Activated CD4-positive, alpha-beta T cell treated with anti-CD3 and anti-CD28 coated beads, Interleukin-10, Interleukin-2, amounts not matched to agents 100 ng/mL and 50 ng/mL, durations not matched to agents 16 hours and 8 hours (primary cell): ENCODE data around the gene RALGPS2.

Experiments
- DNase-seq: peaks from one replicate; pipeline ENCODE4 v3.0.0-alpha.2; 2020

The RALGPS2 gene

DNA sequence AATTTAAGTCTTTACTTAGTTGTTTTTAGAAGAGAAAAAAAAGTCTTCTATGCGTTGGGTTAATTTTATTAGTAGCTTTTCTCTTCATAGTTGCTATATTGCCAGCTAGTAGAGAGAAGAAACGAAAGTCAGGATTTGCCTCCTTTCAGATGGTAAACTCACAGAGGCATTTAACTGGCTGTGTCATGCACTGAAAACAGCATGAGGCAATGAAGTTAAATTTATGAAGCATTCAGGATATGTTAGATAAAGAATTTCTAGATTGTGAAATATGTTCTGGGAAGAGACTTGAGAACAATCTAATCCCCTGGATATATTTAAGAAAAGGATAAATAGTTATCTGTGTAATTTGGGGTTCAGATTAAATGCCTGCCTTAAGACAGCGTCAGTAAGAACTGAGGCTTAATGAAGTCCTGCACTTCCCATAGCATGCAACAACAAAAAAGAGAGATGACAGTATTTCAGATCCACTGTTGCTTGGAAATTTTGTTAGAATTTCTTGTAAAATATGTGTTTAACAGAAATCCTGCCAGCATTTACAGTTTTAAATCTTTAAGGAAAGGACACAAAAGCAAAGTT is 144.2 kb downstream of the RALGPS2 start:
- DNase-seq = no peak

DNA sequence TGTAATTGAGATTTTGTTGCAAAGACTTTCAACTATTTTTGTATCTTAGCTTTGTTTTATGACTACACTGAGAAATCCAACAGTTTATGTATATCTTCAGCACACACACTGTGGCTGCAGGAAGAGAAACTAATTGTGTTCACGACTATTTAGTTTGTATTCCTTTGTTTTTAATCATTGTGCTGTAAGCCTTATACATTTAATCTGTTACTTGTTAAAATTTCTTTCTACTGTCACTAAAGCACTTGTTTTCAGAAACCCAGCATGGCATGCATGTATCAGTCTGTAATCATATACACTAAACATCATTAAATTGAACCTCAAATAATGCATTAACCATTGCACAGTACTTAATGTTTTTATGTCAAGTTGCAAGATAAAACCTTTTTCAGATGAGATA is 145.2 kb downstream of the RALGPS2 start:
- DNase-seq = no peak

DNA sequence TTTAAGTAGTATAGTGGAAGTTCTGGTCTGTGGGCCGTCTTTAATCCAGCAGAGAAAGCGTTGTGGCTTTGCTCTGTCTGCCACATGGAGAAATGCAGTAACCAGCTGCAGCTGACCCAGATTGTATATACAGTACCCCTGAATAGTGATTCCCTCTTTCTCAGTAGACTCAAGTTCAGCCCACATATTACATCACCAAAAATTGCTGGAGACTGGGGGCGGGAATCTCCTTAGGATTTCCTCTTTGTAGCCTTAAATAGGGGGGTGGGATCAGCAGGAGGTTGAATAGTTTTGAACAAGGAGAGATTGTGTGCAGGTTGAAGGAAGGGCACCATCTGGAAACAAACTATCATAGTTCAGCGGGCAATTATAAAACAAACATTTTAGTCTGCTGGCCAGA is 145.9 kb downstream of the RALGPS2 start, which contains the start of gene ANGPTL1:
Gene ANGPTL1 (minus strand): TSS at position 134 of the 400 bp plus-strand sequence. CDS start 5,301 bp downstream, outside the sequence.
- no peak for DNase-seq

DNA sequence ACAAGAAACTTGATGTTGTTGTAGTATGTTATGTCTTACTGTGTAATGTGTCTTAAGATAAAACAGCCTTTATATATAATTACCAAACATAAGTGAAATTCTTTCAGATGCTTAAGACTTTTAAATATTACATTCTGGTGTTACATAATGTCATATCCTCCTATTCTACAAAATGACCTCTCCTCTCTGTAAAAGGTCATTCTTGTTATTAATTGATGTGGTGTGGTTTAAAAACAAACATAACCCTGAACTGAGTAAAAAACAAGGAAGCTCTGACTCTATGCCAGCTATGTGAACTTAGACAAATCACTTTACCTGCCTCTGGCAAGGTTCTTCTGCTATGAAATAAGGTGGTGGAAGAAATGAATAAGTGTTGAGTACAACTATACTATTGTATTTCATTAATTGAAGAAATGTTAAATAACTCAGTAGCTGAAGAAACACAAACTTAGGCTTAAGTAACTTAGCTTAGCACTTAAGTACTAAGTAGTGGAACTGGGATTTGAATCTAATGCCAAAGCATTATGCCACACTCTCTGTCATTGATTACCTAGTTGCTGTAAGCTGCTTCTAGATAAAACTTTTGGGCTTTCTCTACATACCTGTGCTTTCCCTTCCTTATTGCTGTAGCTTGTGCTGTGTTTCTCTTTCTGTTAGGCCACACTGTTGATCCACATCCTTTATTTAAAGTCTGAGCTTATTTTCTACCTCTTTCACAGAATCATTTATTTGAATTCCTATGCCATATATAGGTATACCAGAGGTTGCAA is 146.7 kb downstream of the RALGPS2 start:
- DNase-seq = no peak

DNA sequence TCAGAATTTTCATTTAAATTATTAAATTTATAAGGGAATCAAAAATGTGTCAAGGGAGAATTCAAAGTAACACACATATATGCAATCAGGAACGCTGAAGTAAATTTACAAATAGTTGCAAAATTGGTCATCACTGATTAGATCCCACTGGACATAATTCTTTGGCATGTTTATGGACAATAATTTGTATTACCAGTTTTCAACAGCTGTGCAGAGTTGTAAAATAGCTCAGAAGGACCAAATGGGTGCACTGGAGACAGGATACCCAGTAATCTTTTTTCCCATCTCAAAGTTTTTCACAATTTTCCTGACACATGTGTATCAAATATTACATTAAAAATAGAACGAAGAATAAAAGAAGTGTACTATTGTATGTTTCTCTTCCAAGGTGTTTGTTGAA is 149.9 kb downstream of the RALGPS2 start:
- no peak for DNase-seq

DNA sequence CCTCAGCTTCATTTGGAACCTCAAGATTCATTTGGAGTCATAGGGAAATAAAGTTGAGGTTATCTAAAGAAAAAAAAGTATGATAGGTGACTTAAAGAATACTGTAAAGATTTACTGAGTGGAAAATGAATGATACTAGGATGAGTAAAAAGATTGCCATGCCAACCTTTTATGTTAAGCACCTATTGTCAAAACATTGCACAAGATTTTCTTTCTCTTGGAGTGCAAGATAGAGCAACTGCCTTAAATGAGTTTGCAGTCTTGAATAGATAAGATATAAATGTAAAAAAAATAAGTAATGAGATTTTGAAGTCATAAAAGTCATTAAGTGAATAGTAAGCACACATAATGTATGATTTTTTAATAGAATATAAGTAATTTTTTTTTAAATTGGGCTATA is 150.9 kb downstream of the RALGPS2 start:
- DNase-seq = no peak

DNA sequence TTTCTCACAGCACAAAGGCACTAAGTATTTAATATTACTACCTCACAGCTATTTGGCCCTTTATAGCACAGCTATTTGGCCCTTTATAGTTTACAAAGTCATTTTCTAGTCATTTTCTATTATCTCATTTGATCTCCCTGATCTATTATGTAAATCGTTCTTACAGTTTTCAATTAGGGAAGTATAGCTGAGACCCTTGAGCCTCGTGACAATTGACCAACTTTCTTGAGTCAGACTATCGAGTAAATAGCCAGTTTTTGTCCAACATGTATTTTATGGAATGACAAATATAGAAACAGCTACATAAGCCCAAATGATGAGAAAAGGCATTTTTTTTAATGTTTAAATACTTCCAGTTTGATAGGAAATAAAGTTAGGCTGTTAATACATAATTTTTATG is 152.9 kb downstream of the RALGPS2 start:
- no peak for DNase-seq

DNA sequence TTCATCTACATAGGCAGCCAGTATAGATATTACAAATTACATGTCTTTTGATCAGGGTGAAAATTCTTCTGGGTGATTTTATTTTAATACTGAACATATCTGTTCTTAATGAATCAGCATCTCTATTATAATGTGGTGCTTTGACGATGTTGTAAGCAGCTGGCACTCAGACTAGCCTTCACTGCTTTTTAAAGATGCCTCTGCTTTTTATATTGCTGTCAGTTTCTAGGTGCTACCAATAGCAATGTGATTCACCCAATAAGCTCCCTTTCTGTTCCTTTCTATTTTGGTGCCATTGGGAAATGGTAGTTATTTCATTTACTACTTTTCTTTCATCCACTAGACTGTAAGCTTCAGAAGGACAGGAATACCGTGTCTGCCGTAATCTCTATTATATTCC is 156.9 kb downstream of the RALGPS2 start:
- no peak for DNase-seq

DNA sequence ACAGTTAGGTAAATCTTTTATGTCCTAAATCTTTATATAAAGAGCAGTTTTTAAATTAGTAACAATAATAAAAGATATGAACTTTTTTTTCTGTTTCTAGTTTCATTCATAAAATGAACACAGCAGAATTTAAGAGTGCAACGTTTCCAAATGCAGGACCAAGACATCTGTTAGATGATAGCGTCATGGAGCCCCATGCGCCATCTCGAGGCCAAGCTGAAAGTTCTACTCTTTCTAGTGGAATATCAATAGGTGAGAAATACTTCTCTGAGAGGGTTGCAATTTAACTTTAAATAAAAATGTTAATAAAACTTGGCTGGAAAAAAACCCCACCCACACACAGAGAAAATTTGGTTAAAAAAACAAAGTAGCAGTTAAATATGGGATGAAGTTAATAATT is 160.8 kb downstream of the RALGPS2 start:
- no peak for DNase-seq

DNA sequence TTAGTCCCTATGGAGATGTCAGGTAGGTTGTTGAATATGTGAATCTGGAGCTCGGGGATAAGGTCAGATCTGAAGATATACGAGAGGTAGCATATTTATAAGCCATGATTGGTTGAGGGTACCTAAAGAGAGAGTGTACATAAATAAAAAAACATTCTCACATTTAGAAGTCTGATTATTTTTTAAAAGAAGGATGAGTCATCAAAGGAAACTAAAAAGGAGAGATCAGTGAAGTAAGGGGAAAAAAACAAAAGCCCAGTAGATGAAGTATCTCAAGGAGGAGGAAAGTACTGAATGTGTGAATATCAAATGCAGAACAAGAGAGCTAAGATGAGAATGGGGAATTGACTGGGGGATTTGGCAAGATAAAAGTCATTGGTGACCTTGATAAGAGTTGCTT is 161.5 kb downstream of the RALGPS2 start:
- DNase-seq = no peak

DNA sequence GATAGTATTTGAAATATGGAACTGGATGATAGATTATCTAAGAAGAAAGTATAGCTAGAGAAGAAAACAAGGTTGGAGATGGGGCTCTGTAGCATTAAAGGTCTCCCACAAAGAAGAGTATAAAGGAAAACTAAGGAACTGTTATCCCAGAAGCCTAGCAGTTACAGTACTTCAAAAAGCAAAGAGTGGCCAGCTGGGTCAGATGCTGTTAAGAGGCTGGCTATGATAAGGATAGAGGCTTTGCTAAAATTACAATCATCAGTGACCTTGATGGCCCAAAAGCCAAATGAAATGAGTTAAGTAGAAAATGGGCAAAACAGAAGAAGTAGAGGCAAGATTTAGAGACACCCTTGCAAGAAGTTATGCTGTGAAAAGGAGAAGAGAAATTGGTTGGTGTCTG is 170.9 kb downstream of the RALGPS2 start:
- no peak for DNase-seq

DNA sequence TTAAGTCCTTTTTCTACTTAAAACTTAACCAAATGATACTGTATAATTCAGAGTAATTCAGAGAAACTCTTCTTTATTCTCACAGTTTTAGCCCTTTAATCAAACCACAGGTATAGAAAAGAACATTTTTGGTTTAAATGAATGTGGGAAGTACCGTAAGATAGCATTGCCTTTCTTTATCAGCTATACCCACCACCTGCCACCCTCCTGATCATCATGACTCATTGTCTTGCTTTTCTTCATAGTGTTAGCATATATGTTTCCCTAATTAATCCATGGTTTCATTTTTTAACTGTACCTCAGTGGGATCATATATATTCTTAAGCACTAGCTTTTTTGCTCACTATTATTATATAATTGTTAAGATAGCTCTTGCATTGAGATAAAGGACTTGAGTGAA is 173.4 kb downstream of the RALGPS2 start:
- DNase-seq = no peak

DNA sequence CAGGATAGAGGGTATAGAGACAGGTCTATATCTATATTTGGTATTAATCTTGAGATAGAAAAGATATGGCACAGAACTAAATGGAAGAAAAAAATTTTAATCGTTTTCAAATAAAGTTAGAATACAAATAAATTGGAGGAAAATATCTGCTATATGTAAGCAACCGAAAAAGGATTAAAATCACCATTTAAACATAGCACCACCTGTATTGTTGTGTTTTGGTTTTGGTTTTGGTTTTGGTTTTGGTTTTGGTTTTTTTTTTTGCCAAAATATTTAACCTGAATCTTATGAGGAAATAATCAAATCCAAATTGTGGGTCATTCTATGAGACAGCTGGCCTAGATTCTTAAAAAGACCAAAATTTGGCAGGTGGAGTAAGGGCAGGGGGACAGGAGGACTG is 174.4 kb downstream of the RALGPS2 start:
- DNase-seq = no peak

DNA sequence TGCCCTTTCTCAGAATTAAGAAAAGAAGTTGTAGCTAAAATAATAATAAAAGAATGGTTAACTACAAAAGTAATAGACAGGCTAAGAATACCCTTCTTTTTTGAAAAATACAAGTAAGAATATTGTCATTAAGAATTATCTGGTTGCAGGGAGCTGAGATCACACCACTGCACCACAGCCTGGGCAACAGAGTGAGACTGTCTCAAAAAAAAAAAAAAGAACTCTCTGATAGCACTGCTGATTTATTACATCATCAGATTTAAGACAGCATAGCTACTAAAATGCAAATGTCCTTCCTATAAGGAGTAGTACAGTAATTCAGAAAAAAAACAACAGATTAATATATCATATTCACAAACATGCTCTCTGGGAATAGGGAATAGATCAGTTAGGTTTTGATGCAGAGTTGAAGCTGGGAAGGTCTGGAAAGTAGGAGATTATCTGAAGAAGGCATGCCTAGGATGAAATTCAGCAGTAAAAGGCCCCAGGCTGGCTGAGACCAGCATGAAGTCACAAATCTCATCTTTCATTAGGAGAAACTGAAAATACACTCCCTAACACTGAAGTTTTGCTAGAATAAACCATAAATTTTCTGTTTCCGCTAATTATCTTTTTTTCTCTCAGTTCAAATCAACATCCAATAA is 176.6 kb downstream of the RALGPS2 start:
- DNase-seq = no peak

DNA sequence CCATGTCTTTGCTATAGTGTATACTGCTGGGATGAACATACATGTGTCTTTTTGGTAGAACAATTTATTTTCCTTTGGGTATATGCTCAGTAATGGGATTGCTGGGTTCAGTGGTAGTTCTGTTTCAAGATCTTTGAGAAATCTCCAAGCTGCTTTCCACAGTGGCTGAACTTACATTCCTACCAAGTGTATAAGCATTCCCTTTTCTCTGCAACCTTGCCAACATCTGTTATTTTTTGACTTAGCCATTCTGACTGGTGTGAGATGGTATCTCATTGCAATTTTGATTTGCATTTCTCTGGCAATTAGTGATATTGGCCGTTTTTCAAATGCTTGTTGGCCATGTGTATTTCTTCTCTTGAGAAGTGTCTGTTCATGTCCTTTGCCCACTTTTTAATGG is 183.3 kb downstream of the RALGPS2 start:
- no peak for DNase-seq

DNA sequence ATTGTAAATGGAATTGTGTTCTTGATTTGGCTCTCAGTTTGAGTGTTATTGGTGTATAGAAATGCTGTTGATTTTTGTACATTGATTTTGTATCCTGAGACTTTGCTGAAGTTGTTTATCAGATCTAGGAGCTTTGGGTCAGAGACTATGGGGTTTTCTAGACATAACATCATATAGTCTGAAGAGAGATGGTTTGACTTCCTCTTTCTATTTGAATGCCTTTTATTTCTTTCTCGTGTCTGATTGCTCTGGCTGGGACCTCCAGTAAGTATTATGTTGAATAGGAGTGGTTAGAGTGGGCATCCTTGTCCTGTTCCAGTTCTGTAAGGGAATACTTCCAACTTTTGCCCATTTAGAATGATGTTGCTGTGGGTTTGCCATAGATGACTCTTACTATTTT is 185.0 kb downstream of the RALGPS2 start:
- no peak for DNase-seq

DNA sequence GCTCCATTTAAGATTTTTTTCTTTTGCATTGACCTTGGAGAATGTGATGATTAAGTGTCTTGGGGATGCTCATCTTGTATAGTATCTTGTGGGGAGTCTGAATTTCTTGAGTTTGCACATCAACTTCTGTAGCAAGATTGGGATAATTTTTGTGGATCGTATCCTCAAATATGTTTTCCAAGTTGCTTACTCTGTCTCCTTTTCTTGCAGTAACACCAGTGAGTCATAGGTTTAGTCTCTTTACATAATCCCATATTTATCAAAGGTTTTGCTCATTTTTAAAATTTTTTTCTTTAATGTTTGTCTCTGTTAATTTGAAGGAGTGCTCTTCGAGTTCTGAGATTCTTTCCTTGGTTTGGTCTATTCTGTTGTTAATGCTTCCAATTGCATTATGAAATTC is 187.6 kb downstream of the RALGPS2 start:
- no peak for DNase-seq

DNA sequence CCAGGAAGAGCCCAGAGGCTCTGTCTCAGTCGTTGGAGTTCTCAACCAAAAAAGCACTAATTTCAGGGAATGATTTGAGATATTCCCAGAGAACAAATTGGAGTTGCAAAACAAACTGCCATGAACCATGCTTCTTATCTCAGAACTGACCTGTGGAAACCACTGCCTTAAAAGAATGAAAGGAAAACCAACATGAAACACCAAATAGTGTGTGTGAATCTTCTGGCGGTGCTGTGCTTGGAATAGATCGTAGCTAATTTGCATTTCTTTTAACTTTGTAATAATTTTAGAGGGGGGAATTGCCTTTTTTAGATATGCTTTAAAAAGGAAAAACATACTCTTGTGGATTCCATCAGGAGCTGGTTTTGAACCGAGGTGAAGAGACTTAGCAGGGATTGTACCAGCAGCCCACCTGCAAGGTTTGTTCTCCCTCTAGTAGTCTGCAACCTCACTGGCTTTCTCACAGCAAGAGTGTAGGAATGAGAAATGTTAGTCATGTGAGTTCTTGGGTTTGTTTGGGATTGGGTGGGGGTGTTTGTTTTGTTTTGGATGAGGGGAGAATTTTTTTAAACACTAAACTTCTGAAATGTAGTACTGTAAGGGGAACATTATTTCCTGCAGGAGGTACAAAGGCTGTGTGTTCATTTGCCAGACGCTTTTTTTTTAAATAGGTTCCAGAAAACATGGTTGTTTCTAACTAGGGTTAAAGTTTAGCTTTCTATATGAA is 191.6 kb downstream of the RALGPS2 start:
- DNase-seq = no peak

DNA sequence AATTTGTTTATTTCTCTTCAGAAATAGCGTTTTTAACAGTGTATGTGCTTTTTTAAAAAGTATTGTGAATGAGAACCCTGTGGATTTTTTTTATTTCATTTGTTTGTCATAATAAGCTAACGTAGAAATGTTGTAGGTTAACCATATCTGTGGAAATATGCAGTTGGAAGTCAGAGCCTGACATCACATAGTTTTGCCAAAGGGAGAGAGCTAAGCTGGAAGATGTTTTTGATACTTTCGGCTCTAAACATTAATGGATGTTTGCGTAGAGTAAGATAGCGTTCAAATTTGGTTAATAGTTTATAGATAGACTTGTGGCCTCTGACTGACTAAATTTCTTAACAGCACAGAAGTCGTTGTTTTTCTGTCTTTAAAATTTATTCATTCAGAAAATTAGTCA is 193.3 kb downstream of the RALGPS2 start:
- no peak for DNase-seq

DNA sequence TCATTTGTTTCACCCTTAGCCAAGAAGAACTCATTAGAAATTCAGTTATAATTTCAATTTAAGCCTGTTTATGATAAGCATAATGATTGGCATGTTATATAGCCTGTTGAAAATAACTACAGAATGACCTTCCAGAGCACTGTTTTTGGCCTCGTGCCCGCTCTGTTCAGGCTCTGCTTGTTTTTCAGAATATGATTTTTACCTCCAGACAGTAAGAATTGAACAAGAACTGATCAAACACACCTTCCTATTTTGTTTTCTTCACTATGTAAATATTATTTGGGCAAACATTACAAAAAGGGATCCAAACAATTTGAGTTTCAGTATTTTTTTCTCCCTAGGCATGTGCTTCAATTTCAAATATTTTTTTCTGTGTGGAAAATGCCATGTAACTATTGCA is 193.9 kb downstream of the RALGPS2 start:
- DNase-seq = no peak

DNA sequence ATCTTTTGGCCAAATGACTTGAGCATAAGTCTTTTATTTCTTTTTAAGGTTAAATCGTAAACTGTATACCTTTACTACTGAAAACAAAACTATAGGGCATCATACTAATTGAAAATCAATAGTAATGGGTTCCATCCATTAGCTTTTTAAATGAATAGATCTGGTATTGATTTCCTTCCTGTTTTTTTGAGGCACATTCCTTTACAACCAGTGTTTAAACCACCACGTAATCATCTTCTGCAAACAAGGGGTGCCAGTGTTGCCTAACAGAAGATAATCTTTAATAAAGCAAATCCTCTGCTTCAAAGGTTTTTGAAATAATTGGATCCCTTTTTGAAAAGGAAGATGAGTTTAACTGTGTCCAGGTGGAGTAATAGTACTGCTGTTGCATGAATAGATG is 194.5 kb downstream of the RALGPS2 start:
- no peak for DNase-seq

DNA sequence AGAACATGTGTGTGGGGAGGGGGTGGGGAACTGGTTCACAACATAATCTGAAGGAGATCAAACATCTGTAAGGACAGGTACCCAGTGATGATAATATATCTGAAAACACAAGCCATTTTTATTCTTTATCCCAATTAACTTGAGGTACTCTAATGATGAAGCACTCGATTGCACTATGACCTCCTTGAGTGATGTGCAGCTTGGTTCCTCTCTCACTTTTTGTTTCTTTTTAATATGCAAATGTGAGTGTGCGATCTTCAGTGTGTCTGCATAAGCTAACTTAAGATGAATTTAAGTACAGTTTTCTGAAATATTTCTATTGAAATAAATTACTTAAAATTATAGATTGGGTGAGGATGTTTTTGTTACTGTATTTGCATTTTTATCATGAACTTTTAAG is 196.5 kb downstream of the RALGPS2 start:
- no peak for DNase-seq

DNA sequence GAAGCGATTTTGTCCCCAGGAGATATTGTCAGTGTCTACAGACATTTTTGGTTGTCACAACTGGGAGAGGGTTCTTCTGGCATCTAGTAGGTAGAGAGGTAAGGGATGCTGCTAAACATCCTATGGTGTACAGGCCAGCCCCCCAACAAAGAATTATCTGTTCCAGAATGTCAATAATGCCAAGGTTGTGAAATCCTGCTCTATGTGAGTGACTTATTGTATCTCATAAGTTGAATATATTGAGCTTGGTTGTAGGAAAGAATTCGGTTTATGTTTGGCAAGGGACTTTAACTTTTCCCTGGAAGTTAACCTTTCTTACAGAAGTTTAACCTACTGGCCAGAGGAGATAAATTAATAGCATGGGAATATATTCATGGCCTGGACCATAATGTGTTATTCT is 198.5 kb downstream of the RALGPS2 start:
- DNase-seq = no peak

DNA sequence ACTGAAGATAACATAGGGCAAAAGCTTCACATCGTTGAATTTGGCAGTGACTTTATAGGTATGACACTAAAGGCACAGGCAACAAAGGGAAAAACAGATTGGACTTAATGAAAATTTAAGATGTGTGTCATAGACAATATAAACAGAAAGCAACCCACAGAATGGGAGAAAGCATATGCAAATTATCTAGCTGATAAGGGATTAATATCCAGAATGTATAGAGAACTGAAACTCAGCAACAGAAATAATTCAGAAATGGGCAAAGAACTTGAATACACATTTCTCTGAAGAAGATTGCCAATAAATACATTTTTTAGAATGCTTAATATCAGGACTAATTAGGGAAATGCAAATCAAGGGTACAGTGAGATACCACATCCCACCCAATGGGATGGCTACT is 201.0 kb downstream of the RALGPS2 start:
- DNase-seq = no peak
